OCI-LY7 (cell line): ENCODE data around the gene HLCS.

ENCODE experiments used
- EZH2phosphoT487 ChIP-seq: fragments of 200-600 bp; sonication (generic); IDR thresholded peaks from 2 replicates; pipeline ENCODE4 v1.6.1; 2018; ENCODE audit warnings: low read depth, borderline replicate concordance, mild to moderate bottlenecking, mixed run types, antibody characterized with exemption, low read length, moderate library complexity, mixed read lengths
- TF ChIP-seq, protein P1 (sequence below): fragments of 200-600 bp; sonication (generic); conservative IDR thresholded peaks from 2 replicates; pipeline ENCODE4 v1.5.1; 2014; ENCODE audit warnings: mild to moderate bottlenecking, antibody characterized with exemption, low read length, moderate library complexity, mixed read lengths

- TF ChIP-seq, protein P1, sequence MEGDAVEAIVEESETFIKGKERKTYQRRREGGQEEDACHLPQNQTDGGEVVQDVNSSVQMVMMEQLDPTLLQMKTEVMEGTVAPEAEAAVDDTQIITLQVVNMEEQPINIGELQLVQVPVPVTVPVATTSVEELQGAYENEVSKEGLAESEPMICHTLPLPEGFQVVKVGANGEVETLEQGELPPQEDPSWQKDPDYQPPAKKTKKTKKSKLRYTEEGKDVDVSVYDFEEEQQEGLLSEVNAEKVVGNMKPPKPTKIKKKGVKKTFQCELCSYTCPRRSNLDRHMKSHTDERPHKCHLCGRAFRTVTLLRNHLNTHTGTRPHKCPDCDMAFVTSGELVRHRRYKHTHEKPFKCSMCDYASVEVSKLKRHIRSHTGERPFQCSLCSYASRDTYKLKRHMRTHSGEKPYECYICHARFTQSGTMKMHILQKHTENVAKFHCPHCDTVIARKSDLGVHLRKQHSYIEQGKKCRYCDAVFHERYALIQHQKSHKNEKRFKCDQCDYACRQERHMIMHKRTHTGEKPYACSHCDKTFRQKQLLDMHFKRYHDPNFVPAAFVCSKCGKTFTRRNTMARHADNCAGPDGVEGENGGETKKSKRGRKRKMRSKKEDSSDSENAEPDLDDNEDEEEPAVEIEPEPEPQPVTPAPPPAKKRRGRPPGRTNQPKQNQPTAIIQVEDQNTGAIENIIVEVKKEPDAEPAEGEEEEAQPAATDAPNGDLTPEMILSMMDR, result no peak
- TF ChIP-seq EZH2phosphoT487, result no peak
These were observed 204.8 kb downstream of the HLCS start for GRCh38 chr21:36761685-36762084.
